ENCODE results near the gene FARP1.

The FARP1 gene

DNA sequence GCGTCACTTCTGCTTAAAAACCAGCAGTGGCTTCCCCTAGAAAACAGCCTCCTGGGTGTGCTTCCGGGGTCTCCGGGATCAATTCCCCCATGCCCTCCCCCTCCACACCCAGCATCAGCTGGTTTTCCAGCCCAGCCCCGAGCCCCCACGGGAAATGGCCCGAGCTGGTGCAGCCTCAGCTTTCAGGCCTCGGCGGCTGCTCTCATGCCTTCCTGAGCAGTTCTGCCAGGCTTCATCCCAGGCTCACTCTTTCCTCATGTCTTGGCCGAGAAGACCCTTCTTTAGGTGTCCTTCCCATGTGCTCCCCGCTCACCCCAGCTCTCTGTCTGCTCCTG is 137.2 kb downstream of the FARP1 start:
- DNase-seq (ENCODE audit: low read depth in 2 of 2) = no peak
- no peak overlapping the region for H3K4me3 ChIP-seq (replicated peaks in 1 of 2; ENCODE audit: low read depth in 2 of 2, low read length in 2 of 2)
- TF ChIP-seq, protein P1, sequence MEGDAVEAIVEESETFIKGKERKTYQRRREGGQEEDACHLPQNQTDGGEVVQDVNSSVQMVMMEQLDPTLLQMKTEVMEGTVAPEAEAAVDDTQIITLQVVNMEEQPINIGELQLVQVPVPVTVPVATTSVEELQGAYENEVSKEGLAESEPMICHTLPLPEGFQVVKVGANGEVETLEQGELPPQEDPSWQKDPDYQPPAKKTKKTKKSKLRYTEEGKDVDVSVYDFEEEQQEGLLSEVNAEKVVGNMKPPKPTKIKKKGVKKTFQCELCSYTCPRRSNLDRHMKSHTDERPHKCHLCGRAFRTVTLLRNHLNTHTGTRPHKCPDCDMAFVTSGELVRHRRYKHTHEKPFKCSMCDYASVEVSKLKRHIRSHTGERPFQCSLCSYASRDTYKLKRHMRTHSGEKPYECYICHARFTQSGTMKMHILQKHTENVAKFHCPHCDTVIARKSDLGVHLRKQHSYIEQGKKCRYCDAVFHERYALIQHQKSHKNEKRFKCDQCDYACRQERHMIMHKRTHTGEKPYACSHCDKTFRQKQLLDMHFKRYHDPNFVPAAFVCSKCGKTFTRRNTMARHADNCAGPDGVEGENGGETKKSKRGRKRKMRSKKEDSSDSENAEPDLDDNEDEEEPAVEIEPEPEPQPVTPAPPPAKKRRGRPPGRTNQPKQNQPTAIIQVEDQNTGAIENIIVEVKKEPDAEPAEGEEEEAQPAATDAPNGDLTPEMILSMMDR (IDR thresholded peaks at IDR 0.05; ENCODE audit: low read depth, low read length) = no peak

DNA sequence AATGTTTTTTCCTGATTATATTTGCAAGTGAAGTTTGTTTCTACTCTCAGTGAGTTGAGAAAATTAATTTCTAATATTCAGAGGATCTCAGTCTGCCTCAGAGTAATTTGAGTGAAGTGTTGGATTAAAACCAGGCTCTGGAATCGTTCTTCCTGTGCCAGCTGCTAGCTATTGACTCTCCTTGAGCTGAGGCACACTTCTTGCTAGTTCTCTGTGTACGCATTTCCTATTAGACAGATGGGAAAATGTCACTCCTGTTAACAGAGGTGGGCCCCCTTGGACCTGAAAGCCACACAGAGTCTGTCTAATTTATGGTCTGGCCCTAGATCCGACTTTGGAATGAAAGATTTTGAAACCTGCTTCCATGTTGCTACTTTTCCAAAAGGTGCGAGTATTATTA is 141.8 kb downstream of the FARP1 start:
- TF ChIP-seq, protein P1 (IDR thresholded peaks at IDR 0.05; ENCODE audit: low read depth, low read length) = no peak
- no peak for DNase-seq (ENCODE audit: low read depth in 2 of 2)
- H3K4me3 ChIP-seq (replicated peaks in 1 of 2; ENCODE audit: low read depth in 2 of 2, low read length in 2 of 2) = no peak overlapping the region

DNA sequence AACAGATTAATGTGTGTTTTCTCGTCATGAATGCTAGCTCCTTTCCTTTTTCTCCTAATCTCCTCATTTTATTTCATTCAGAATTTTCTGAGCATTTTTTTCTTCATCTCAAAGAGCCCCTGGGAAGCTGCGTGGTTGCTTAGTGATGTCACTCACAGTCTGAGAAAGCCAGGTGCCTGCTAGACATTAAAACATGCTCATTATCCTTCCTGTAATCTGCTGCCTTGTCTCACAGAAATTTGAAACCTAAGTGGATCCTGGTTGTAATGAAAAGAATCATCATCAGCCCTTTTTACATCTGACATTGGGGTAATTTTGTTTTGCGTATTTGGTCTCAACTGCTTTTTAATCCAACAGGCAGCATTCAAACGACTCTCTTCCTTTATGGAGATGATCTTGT is 142.4 kb downstream of the FARP1 start:
- no peak for DNase-seq (ENCODE audit: low read depth in 2 of 2)
- H3K4me3 ChIP-seq (replicated peaks in 1 of 2; ENCODE audit: low read depth in 2 of 2, low read length in 2 of 2) = no peak overlapping the region
- TF ChIP-seq, protein P1 (IDR thresholded peaks at IDR 0.05; ENCODE audit: low read depth, low read length) = no peak

DNA sequence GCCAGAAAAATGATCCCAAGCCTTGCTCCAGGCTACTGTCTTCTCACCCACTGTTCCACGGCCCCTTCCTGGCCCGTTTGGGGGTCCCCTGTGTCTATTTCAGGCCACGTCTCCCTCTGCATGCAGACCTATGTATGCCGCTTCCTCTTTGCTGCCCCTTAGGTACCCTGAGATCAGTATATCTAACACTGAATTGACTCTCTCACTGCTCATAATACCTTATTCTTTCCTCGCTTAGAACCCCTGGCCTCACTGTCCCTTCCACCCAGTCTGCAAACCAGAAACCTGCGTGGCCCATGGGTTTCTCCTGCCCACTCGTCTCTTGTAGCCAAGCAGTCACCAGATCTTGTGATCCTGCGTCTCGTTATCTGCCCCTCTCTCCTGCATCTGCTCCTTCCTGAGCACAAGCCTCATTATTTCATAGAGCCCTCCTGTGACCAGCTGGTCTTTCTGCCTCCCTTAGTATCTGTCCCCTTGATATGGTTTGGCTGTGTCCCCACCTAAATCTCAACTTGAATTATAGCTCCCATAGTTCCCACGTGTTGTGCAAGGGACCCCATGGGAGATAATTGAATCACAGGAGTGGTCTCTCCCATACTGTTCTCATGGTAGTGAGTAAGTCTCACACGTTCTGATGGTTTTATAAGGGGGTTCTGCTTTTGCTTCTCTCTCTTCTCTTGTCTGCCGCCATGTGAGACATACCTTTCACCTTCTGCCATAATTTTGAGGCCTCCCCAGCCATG is 143.1 kb downstream of the FARP1 start:
- TF ChIP-seq, protein P1 (IDR thresholded peaks at IDR 0.05; ENCODE audit: low read depth, low read length) = no peak
- DNase-seq (ENCODE audit: low read depth in 2 of 2) = no peak
- H3K4me3 ChIP-seq (replicated peaks in 1 of 2; ENCODE audit: low read depth in 2 of 2, low read length in 2 of 2) = no peak overlapping the region

DNA sequence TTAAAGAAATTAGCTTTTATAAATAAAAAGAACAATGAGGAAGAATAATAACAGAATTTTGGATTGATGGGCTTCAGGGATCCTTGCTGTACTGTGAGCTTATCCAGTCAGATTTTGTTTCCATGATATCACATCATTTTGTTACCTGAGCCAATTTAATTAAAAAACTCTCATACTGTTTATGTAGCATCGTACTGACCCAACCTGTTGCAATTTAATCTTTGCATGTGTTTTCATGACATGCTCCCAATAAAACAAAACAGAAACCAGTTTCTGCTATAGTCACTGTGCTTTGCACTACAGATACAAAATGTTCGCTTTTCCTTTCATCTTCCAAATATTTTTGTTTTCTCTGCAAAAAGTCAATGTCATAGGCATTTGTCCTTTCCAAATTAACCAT is 143.9 kb downstream of the FARP1 start:
- no peak for DNase-seq (ENCODE audit: low read depth in 2 of 2)
- TF ChIP-seq, protein P1 (IDR thresholded peaks at IDR 0.05; ENCODE audit: low read depth, low read length) = no peak
- H3K4me3 ChIP-seq (replicated peaks in 1 of 2; ENCODE audit: low read depth in 2 of 2, low read length in 2 of 2) = no peak overlapping the region

DNA sequence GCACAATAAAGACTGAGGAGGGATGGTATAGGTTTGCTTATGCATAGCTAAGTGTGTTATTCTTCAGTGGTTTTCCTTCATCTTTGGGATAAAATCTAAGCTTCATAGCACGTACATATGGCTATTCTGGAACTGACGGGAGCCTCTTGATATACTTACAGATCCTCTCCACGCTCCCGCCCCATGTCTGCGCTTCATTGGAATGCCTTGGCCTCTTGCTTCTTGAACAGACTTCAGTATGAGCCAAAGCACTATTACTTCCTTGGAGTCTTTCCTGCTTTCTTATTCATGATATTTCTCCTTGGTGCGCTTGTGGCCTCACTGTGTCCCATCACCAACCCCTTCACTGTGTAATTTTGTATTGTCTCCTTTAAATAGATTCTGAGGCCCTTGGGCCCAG is 145.3 kb downstream of the FARP1 start:
- no peak overlapping the region for H3K4me3 ChIP-seq (replicated peaks in 1 of 2; ENCODE audit: low read depth in 2 of 2, low read length in 2 of 2)
- DNase-seq (ENCODE audit: low read depth in 2 of 2) = no peak
- TF ChIP-seq, protein P1 (IDR thresholded peaks at IDR 0.05; ENCODE audit: low read depth, low read length) = no peak
